Cardiac fibroblast (primary cell): Measurements from ENCODE around the gene PDE1A.

ENCODE experiments used
- DNase-seq, 2 donors: peaks; one replicate each; pipeline versions ENCODE4 v3.0.0 to v3.0.0-alpha.2; 2010; ENCODE audit warnings: low read depth in 2 of 2
- H3K4me3 ChIP-seq, 2 donors: replicated peaks in 1 of 2; 1 replicate in 1 of 2; 2 replicates in 1 of 2; pipeline ENCODE4 v1.5.1; 2011; ENCODE audit warnings: low read depth in 2 of 2, low read length in 2 of 2, mild to moderate bottlenecking in 2 of 2, moderate library complexity in 1 of 2
- CTCF ChIP-seq: IDR thresholded peaks from one replicate; pipeline ENCODE4 v1.5.1; 2011; ENCODE audit warnings: low read depth, mild to moderate bottlenecking, low read length, inconsistent platforms

Gene PDE1A

DNA sequence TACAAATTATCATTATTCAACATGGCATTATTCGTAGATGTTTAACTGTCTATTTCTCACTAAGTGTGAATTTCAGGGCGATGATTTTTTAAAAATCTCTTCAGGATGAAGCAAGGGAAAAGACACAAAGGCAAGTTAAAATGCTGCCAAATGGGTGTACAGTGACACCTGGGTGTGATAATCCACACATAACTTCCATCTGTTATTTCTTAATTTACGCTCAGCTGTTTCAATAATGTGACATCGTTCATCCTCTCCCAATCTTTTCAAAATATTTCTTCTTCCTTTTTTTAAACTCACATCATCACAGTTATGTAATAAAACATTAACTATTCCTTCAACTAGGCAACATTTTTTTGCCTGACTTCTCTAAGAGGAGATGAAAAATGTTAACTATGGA, 10.6 kb downstream of the PDE1A start:
- DNase-seq, result no peak
- no peak for TF ChIP-seq CTCF
- H3K4me3 ChIP-seq, result no peak overlapping the region

DNA sequence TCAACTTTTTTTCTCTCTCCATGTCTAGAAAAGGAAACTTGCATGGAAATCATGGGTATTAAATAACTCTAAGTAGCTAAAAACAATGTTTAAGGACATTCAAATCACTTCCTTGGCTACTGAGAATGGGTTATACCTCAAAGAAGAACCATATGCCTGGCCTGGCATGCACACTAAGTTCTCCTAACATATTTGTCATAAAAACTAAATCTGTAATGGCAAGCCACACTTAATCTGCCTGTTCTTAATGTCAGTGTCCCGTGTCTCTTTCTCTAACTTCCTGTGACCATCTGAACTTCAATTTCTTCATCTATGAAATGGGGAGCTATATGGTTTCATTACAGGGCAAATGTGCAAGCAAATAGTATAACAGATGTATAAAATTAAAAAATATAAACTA, 11.1 kb downstream of the PDE1A start:
- no peak for TF ChIP-seq CTCF
- DNase-seq, result no peak
- no peak overlapping the region for H3K4me3 ChIP-seq

DNA sequence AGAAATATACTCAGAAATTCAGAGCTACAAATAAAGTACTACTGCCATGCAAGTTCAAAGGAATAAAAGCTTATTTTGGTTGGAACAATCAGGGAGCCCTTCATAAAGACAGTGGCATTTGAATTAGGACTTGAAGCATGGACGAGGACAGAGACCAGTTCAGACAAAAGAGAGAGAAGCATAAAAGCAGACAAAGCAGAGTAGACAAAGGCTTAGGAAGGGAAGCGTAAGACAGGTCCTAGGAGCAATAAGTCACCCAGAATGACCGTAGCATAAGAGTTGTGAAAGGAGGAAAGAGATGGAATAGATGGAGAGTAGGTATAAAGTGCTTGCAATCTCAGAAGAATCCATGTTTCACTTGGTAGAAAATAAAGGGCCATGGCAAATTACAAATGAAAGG, 14.0 kb downstream of the PDE1A start:
- no peak for TF ChIP-seq CTCF
- DNase-seq, result no peak
- H3K4me3 ChIP-seq, result no peak overlapping the region

DNA sequence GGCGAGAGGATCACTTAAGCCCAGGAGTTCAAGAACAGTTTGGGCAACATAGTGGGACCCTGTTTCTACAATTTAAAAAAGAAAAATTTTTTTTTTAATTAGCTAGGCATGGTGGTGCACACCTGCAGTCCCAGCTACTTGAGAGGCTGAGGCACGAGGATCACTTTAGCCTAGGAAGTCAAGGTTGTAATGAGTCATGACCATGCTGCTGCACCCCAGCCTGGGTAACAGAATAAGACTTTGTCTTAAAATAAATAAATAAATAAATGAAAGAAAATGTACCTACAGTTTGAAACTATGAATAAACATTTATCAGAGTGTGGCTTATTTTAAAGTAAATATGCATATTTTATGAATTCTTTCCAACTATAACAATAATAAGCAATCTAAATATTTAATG, 16.7 kb downstream of the PDE1A start:
- TF ChIP-seq CTCF, result no peak
- DNase-seq, result no peak
- no peak overlapping the region for H3K4me3 ChIP-seq

GRCh38 chr2:182406221-182406620, 20.6 kb downstream of the PDE1A start:
- peak; percentile 57 to 62 for DNase-seq
- H3K4me3 ChIP-seq, result no peak overlapping the region
- no peak for TF ChIP-seq CTCF

GRCh38 chr2:182404975-182405561, 21.8 kb downstream of the PDE1A start:
- H3K4me3 ChIP-seq, result no peak overlapping the region
- TF ChIP-seq CTCF, result no peak
- DNase-seq, result peak in 1 of 2 donors; percentile 49

GRCh38 chr2:182404092-182404491, 22.7 kb downstream of the PDE1A start:
- DNase-seq, result peak; percentile 65 to 70
- H3K4me3 ChIP-seq, result no peak overlapping the region
- no peak for TF ChIP-seq CTCF
